HCT116 (cell line): ENCODE data around the gene PDE4C. TPM values are rescaled to one million over a fixed set of nuclear protein-coding genes. Genes with fewer than 3 reads are reported as not detected.

Experiments used
- ATAC-seq: fragments of 200-7000 bp; cut with Tn5 transposase; 2 replicates; pipeline ENCODE4 v1.9.1; 2020; ENCODE audit warnings: mild to moderate bottlenecking, moderate library complexity
- BruUV-seq: library from RNA; stranded (reverse); fragments of 400-500 nt; replicated peaks from 2 replicates; lab custom pipeline; 2021; lab: Mats Ljungman, UMichigan
- CTCF ChIA-PET: fragments of 300-600 bp; sonication (Branson Sonifier 250); formaldehyde crosslinking; loops from one replicate; lab custom pipeline; 2021; ENCODE audit warnings: antibody characterized with exemption; lab: Charles Lee
- POLR2A ChIA-PET: fragments of 300-600, 350-600 bp; sonication (Branson Sonifier 250); formaldehyde crosslinking; loops from one replicate; lab custom pipeline; 2021; ENCODE audit warnings: antibody characterized with exemption; lab: Charles Lee
- RAD21 ChIA-PET, 2 experiments: fragments of 300-600 bp; sonication (Branson Sonifier 250); formaldehyde crosslinking; loops; one replicate each; lab custom pipeline; 2023; ENCODE audit warnings: low total read pairs in 2 of 2; ENCODE audit not compliant: uncharacterized antibody in 2 of 2, unreplicated experiment in 2 of 2, low non-redundant PET in 1 of 2; lab: Charles Lee
- DNase-seq: peaks from one replicate; pipeline ENCODE4 v3.0.0-alpha.2; 2010; ENCODE audit warnings: low read depth, low spot score
- H2AFZ ChIP-seq: fragments of 200-600 bp; shearing (Covaris generic), sonication (generic); 2 replicates; pipeline ENCODE4 v1.6.1; 2017; ENCODE audit warnings: low read depth, mixed run types, mixed read lengths, antibody characterized with exemption, low read length; ENCODE audit not compliant: poor library complexity, severe bottlenecking
- H3K27ac ChIP-seq: 2 replicates; pipeline ENCODE4 v1.5.1; 2012; ENCODE audit warnings: low read depth, low read length
- H3K27me3 ChIP-seq: fragments of 200-600 bp; sonication (generic); 2 replicates; pipeline ENCODE4 v1.6.1; 2016; ENCODE audit warnings: mixed run types, low read length, mixed read lengths; ENCODE audit not compliant: insufficient read depth
- H3K36me3 ChIP-seq, 2 experiments: fragments of 200-500 bp in 1 of 2; fragments of 200-600 bp in 1 of 2; sonication (Bioruptor generic) in 1 of 2; sonication (generic) in 1 of 2; 2 replicates each; pipeline versions ENCODE4 v1.5.1 to v1.6.1; 2014 to 2016; ENCODE audit warnings: low read length in 2 of 2, inconsistent platforms in 1 of 2, mixed read lengths in 1 of 2, mixed run types in 1 of 2; ENCODE audit not compliant: insufficient read depth in 2 of 2, control insufficient read depth in 1 of 2
- H3K4me1 ChIP-seq, 2 experiments: fragments of 200-600 bp in 1 of 2; sonication (generic) in 1 of 2; 2 replicates each; pipeline versions ENCODE4 v1.5.1 to v1.6.1; 2012 to 2017; ENCODE audit warnings: low read length in 2 of 2, inconsistent platforms in 1 of 2, mild to moderate bottlenecking in 1 of 2, mixed read lengths in 1 of 2, mixed run types in 1 of 2, moderate library complexity in 1 of 2; ENCODE audit not compliant: insufficient read depth in 2 of 2, control insufficient read depth in 1 of 2
- H3K4me2 ChIP-seq: fragments of 200-600 bp; sonication (generic); 2 replicates; pipeline ENCODE4 v1.6.1; 2017; ENCODE audit warnings: mixed run types, low read length, mixed read lengths
- H3K4me3 ChIP-seq, 2 experiments: fragments of 200-600 bp in 1 of 2; sonication (generic) in 1 of 2; replicated peaks in 1 of 2; 2 replicates each; pipeline ENCODE4 v1.5.1; 2011 to 2016; ENCODE audit warnings: low read length in 2 of 2, control low read depth in 1 of 2, low read depth in 1 of 2, mild to moderate bottlenecking in 1 of 2, mixed read lengths in 1 of 2, mixed run types in 1 of 2
- H3K79me2 ChIP-seq: fragments of 200-600 bp; sonication (generic); 2 replicates; pipeline ENCODE4 v1.6.1; 2017; ENCODE audit warnings: mild to moderate bottlenecking, mixed run types, low read length, moderate library complexity, mixed read lengths; ENCODE audit not compliant: insufficient read depth
- H3K9ac ChIP-seq: fragments of 200-600 bp; sonication (generic); 2 replicates; pipeline ENCODE4 v1.6.1; 2016; ENCODE audit warnings: low read length, mixed read lengths
- H3K9me2 ChIP-seq: fragments of 200-600 bp; sonication (generic), shearing (Covaris generic); 2 replicates; pipeline ENCODE4 v1.6.1; 2017; ENCODE audit warnings: mixed run types, mild to moderate bottlenecking, moderate library complexity; ENCODE audit not compliant: insufficient read depth
- H3K9me3 ChIP-seq, 2 experiments: fragments of 200-500 bp in 1 of 2; fragments of 200-600 bp in 1 of 2; sonication (Bioruptor generic) in 1 of 2; sonication (generic) in 1 of 2; 2 replicates each; pipeline ENCODE4 v1.6.1; 2014 to 2017; ENCODE audit warnings: low read length in 2 of 2, mixed read lengths in 2 of 2, inconsistent platforms in 1 of 2, low read depth in 1 of 2, mild to moderate bottlenecking in 1 of 2, mixed run types in 1 of 2, moderate library complexity in 1 of 2; ENCODE audit not compliant: control insufficient read depth in 1 of 2, insufficient read depth in 1 of 2
- H4K20me1 ChIP-seq: fragments of 200-600 bp; sonication (generic), shearing (Covaris generic); 2 replicates; pipeline ENCODE4 v1.6.1; 2017; ENCODE audit warnings: mixed run types, mild to moderate bottlenecking, moderate library complexity; ENCODE audit not compliant: insufficient read depth
- CBX3 ChIP-seq: IDR thresholded peaks from 2 replicates; pipeline ENCODE4 v1.6.1; 2012; ENCODE audit warnings: low read depth
- CEBPB ChIP-seq: IDR thresholded peaks from 2 replicates; pipeline ENCODE4 v1.6.1; 2012; ENCODE audit warnings: low read depth
- EGR1 ChIP-seq: IDR thresholded peaks from 2 replicates; pipeline ENCODE4 v1.6.1; 2012; ENCODE audit warnings: low read depth
- EZH2 ChIP-seq: fragments of 200-600 bp; sonication (generic); IDR thresholded peaks from 2 replicates; pipeline ENCODE4 v1.6.1; 2017; ENCODE audit warnings: antibody characterized with exemption, mixed run types
- EZH2phosphoT487 ChIP-seq: fragments of 200-600 bp; IDR thresholded peaks from 2 replicates; pipeline ENCODE4 v1.6.1; 2018; ENCODE audit warnings: antibody characterized with exemption, borderline replicate concordance
- POLR2AphosphoS5 ChIP-seq: IDR thresholded peaks from 2 replicates; pipeline ENCODE4 v1.6.1; 2011; ENCODE audit warnings: mild to moderate bottlenecking, low read depth, low read length, moderate library complexity
- SIN3A ChIP-seq: IDR thresholded peaks from 2 replicates; pipeline ENCODE4 v1.6.1; 2012; ENCODE audit warnings: low read depth
- SRF ChIP-seq: IDR thresholded peaks from 2 replicates; pipeline ENCODE4 v1.6.1; 2012; ENCODE audit warnings: low read depth
- ZFX ChIP-seq: fragments of 450-650 bp; IDR thresholded peaks from 2 replicates; pipeline ENCODE4 v1.6.1; 2017
- intact Hi-C: fragments of 100-400 bp; cut with micrococcal nuclease; formaldehyde crosslinking; loops from 2 replicates; pipeline ENCODE4 v1.10.0; 2022
- total RNA-seq: library from RNA; stranded (reverse); gene quantifications from one replicate; pipeline ENCODE4 v1.2.1, GENCODE V29; 2021; ENCODE audit not compliant: unreplicated experiment
- TF ChIP-seq, protein P1 (sequence below): IDR thresholded peaks from 2 replicates; pipeline ENCODE4 v1.6.1; 2012
- TF ChIP-seq, protein P2 (sequence below): IDR thresholded peaks from 2 replicates; pipeline ENCODE4 v1.6.1; 2012; ENCODE audit warnings: low read depth
- TF ChIP-seq, protein P3 (sequence below): IDR thresholded peaks from 2 replicates; pipeline ENCODE4 v1.6.1; 2012

Gene PDE4C
- total RNA-seq, 1 experiment from 2014 or later: 1.5 TPM

DNA sequence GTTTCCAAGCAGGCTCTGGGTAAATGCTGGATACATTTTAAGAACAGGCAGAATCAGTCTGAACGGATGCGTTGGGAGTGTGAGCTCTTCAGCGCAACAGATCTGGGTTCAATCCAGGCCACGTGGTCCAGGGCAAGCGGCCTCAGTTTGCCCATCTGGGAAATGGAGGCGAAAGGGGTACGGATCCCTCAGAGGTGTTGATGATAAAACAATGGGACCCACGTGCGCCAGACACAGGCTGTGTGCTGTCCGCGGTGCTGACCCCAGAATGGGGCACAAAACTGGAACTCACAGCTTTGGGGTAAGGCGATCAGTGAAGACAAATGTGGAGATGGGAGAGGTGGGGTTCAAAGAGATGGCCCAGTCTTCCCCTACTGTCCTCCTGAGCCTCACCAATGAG is 13.1 kb upstream of the PDE4C start:
- DNase-seq (no peak), ATAC-seq (no peak)
- Histone ChIP-seq H3K27me3 (peaks cover 5% of the 10 kb centered on the region; the same call in 1 of the 2 replicates), H3K9me2 (no peaks in the 10 kb centered on the region), H4K20me1 (no peaks in the 10 kb centered on the region), H3K9ac (no peak overlapping the region), H3K4me2 (no peak overlapping the region), H3K4me1 (no peaks in the 10 kb centered on the region), H3K4me3 (no peak overlapping the region), H2AFZ (no peak overlapping the region), H3K27ac (no peak overlapping the region), H3K9me3 (no peaks in the 10 kb centered on the region), H3K79me2 (no peaks in the 10 kb centered on the region), H3K36me3 (no peaks in the 10 kb centered on the region)
- ChIA-PET POLR2A (no interaction called here), CTCF (no interaction called here), RAD21 (no interaction called here)
- TF ChIP-seq, protein P1, sequence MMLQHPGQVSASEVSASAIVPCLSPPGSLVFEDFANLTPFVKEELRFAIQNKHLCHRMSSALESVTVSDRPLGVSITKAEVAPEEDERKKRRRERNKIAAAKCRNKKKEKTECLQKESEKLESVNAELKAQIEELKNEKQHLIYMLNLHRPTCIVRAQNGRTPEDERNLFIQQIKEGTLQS: no peak
- TF ChIP-seq SIN3A: 0 out of 2 replicates have a peak, but pooled peaks have one; percentile 39
- TF ChIP-seq CEBPB: no peak
- TF ChIP-seq EZH2phosphoT487: no peak
- no peak for TF ChIP-seq POLR2AphosphoS5
- TF ChIP-seq, protein P2, sequence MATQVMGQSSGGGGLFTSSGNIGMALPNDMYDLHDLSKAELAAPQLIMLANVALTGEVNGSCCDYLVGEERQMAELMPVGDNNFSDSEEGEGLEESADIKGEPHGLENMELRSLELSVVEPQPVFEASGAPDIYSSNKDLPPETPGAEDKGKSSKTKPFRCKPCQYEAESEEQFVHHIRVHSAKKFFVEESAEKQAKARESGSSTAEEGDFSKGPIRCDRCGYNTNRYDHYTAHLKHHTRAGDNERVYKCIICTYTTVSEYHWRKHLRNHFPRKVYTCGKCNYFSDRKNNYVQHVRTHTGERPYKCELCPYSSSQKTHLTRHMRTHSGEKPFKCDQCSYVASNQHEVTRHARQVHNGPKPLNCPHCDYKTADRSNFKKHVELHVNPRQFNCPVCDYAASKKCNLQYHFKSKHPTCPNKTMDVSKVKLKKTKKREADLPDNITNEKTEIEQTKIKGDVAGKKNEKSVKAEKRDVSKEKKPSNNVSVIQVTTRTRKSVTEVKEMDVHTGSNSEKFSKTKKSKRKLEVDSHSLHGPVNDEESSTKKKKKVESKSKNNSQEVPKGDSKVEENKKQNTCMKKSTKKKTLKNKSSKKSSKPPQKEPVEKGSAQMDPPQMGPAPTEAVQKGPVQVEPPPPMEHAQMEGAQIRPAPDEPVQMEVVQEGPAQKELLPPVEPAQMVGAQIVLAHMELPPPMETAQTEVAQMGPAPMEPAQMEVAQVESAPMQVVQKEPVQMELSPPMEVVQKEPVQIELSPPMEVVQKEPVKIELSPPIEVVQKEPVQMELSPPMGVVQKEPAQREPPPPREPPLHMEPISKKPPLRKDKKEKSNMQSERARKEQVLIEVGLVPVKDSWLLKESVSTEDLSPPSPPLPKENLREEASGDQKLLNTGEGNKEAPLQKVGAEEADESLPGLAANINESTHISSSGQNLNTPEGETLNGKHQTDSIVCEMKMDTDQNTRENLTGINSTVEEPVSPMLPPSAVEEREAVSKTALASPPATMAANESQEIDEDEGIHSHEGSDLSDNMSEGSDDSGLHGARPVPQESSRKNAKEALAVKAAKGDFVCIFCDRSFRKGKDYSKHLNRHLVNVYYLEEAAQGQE: peak; percentile 95
- no peak for TF ChIP-seq EGR1
- TF ChIP-seq CBX3: no peak
- no peak for TF ChIP-seq ZFX
- TF ChIP-seq, protein P3, sequence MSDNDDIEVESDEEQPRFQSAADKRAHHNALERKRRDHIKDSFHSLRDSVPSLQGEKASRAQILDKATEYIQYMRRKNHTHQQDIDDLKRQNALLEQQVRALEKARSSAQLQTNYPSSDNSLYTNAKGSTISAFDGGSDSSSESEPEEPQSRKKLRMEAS: peak; percentile 82
- no peak for TF ChIP-seq SRF
- no peak for TF ChIP-seq EZH2
- no TSS peak for BruUV-seq
- intact Hi-C loops: no loop called here
